Ectodermal cell (in vitro differentiated cells): Measurements from ENCODE around the gene STRN4.

Experiments used
- H3K27ac ChIP-seq: 2 replicates; pipeline ENCODE4 v1.7.0; 2013; ENCODE audit warnings: mild to moderate bottlenecking, low read depth, low read length; ENCODE audit not compliant: insufficient read depth, poor library complexity, severe bottlenecking
- H3K27me3 ChIP-seq: 2 replicates; pipeline ENCODE4 v1.7.0; 2013; ENCODE audit warnings: mild to moderate bottlenecking, low read length; ENCODE audit not compliant: insufficient read depth, control insufficient read depth, poor library complexity, severe bottlenecking
- H3K36me3 ChIP-seq: one replicate; pipeline ENCODE4 v1.7.0; 2013; ENCODE audit warnings: low read length; ENCODE audit not compliant: control insufficient read depth, insufficient read depth
- H3K4me1 ChIP-seq: one replicate; pipeline ENCODE4 v1.7.0; 2013; ENCODE audit warnings: low read length; ENCODE audit not compliant: control insufficient read depth, insufficient read depth
- H3K4me3 ChIP-seq: 2 replicates; pipeline ENCODE4 v1.7.0; 2013; ENCODE audit warnings: low read depth, low read length, control low read depth; ENCODE audit not compliant: insufficient read depth
- H3K9me3 ChIP-seq: 2 replicates; pipeline ENCODE4 v1.7.0; 2013; ENCODE audit warnings: mild to moderate bottlenecking, low read length, moderate library complexity; ENCODE audit not compliant: control insufficient read depth
- WGBS, 2 experiments: methylation state at CpG; one replicate each; pipeline ENCODE4 v1.1.7; 2013; ENCODE audit warnings: missing lambda C conversion rate in 2 of 2; 5-methylcytosine and 5-hydroxymethylcytosine counted together

The STRN4 gene

GRCh38 chr19:46693760-46694159 lies 52.5 kb downstream of the STRN4 start:
- H3K36me3 ChIP-seq, result peaks cover 52% of the 10 kb centered on the region
- H3K27ac ChIP-seq, result no peak overlapping the region
- WGBS, 2 experiments, result 97% methylated on average over 22 of the region's 22 CpGs
- H3K9me3 ChIP-seq, result no peaks in the 10 kb centered on the region
- peaks cover 5% of the 10 kb centered on the region for H3K4me1 ChIP-seq
- no peak overlapping the region for H3K4me3 ChIP-seq
- H3K27me3 ChIP-seq, result no peaks in the 10 kb centered on the region

DNA sequence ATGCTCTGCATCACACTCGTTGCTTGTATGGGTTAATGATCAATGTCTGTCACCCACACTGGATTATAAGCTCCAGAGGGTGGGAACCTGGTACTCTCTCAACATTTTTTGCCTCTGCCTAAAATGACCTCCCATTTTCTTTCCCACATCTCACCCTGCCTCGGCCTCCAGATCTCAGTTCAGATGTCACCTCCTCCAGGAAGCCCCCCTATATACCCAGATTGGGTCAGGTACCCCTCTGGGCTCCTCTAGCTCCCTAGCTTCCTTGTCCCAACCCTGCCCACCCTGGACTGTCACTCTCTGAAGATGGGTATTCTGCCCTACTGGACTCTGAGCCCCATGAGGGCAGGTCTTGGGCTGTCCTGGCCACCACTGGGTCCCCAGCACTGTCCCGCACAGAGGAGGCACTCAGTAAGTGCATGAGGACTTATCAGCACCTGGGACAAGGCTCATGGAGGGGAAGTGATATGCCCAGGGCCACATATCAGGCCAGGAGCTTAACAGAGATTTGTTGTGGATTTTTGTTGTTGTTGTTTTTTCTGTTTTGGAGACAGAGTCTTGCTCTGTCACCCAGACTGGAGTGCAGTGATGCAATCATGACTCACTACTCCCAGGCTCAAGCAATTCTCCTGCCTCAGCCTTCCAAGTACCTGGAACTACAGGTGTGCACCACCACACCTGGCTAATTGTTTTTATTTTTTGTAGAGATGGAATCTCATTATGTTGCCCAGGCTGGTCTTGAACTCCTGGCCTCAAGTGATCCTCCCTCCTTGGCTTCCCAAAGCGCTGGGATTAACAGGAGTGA lies 53.1 kb downstream of the STRN4 start:
- H3K36me3 ChIP-seq, result peaks cover 52% of the 10 kb centered on the region
- 96 to 97% methylated on average over 4 of the region's 4 CpGs for WGBS, 2 experiments

GRCh38 chr19:46691948-46692347 lies 54.3 kb downstream of the STRN4 start:
- no peak overlapping the region for H3K27ac ChIP-seq
- 99 to 100% methylated on average over 2 of the region's 2 CpGs for WGBS, 2 experiments
- peaks cover 2% of the 10 kb centered on the region for H3K4me1 ChIP-seq
- H3K9me3 ChIP-seq, result no peaks in the 10 kb centered on the region
- H3K27me3 ChIP-seq, result no peaks in the 10 kb centered on the region
- no peak overlapping the region for H3K4me3 ChIP-seq
- H3K36me3 ChIP-seq, result peaks cover 62% of the 10 kb centered on the region

More for the DNA sequence above, 53.1 kb downstream of the STRN4 start:
- Histone ChIP-seq H3K27ac (no peak overlapping the region), H3K9me3 (no peaks in the 10 kb centered on the region), H3K4me3 (no peak overlapping the region), H3K27me3 (no peaks in the 10 kb centered on the region), H3K4me1 (peaks cover 5% of the 10 kb centered on the region)

GRCh38 chr19:46691104-46691503 lies 55.1 kb downstream of the STRN4 start:
- Histone ChIP-seq H3K27ac (no peak overlapping the region), H3K9me3 (no peaks in the 10 kb centered on the region), H3K4me1 (no peaks in the 10 kb centered on the region), H3K27me3 (no peaks in the 10 kb centered on the region), H3K36me3 (peaks cover 63% of the 10 kb centered on the region), H3K4me3 (no peak overlapping the region)
- 47% methylated on average over 2 of the region's 2 CpGs for WGBS, 2 experiments

DNA sequence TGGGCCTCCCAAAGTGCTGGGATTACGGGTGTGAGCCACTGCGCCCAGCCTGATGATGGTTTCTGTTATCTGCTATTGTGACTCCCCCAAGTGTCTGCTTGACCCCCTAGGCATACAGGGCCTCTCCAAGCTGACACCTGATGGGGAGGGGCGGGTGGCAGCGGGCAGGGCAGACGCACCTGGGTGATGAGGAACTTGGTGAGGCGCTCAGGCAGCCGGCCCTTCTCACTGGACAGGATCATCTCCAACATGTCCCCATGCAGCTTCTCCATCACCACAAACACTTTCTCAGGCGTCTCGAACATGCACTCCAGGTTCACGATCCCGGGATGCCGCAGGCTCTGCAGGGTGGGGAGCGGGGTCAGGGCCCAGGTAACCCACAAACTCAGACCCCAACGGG lies 56.9 kb downstream of the STRN4 start:
- no peaks in the 10 kb centered on the region for H3K27me3 ChIP-seq
- H3K4me3 ChIP-seq, result no peak overlapping the region
- H3K36me3 ChIP-seq, result peaks cover 71% of the 10 kb centered on the region
- no peaks in the 10 kb centered on the region for H3K9me3 ChIP-seq
- no peaks in the 10 kb centered on the region for H3K4me1 ChIP-seq
- no peak overlapping the region for H3K27ac ChIP-seq
- 93 to 96% methylated on average over 14 of the region's 14 CpGs for WGBS, 2 experiments

- Histone ChIP-seq H3K4me1 (no peaks in the 10 kb centered on the region), H3K4me3 (no peak overlapping the region), H3K36me3 (peaks cover 57% of the 10 kb centered on the region), H3K27me3 (no peaks in the 10 kb centered on the region), H3K27ac (no peak overlapping the region), H3K9me3 (no peaks in the 10 kb centered on the region)
- WGBS, 2 experiments, result 94 to 96% methylated on average over 6 of the region's 6 CpGs
Observed at GRCh38 chr19:46687438-46688145, 58.7 kb downstream of the STRN4 start.

DNA sequence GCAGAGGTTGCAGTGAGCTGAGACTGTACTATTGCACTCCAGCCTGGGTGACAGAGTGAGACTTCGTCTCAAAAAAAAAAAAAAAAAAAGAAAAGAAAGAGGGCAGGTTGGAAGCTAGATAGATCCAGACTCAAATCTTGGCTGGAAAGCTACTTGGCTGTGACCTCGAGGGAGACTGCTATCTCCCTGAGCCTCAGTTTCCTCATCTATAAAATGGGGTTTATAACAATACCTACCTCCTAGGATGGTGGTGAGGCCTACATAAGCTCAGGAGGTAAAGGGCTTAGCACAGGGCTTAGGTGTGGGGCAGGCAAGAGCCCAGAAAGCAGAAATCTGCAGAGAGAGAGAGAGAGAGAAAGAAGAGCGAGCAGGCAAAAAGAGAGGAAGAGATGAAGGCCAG lies 61.1 kb downstream of the STRN4 start:
- Histone ChIP-seq H3K36me3 (peaks cover 37% of the 10 kb centered on the region), H3K9me3 (no peaks in the 10 kb centered on the region), H3K27me3 (no peaks in the 10 kb centered on the region), H3K4me1 (no peaks in the 10 kb centered on the region), H3K27ac (no peak overlapping the region), H3K4me3 (no peak overlapping the region)
- WGBS, 2 experiments, result 85 to 98% methylated on average over 3 of the region's 3 CpGs

- H3K27me3 ChIP-seq, result no peaks in the 10 kb centered on the region
- peaks cover 24% of the 10 kb centered on the region for H3K36me3 ChIP-seq
- WGBS, 2 experiments, result 85 to 86% methylated on average over 26 of the region's 26 CpGs
Observed at GRCh38 chr19:46678110-46678732, 68.0 kb downstream of the STRN4 start.

DNA sequence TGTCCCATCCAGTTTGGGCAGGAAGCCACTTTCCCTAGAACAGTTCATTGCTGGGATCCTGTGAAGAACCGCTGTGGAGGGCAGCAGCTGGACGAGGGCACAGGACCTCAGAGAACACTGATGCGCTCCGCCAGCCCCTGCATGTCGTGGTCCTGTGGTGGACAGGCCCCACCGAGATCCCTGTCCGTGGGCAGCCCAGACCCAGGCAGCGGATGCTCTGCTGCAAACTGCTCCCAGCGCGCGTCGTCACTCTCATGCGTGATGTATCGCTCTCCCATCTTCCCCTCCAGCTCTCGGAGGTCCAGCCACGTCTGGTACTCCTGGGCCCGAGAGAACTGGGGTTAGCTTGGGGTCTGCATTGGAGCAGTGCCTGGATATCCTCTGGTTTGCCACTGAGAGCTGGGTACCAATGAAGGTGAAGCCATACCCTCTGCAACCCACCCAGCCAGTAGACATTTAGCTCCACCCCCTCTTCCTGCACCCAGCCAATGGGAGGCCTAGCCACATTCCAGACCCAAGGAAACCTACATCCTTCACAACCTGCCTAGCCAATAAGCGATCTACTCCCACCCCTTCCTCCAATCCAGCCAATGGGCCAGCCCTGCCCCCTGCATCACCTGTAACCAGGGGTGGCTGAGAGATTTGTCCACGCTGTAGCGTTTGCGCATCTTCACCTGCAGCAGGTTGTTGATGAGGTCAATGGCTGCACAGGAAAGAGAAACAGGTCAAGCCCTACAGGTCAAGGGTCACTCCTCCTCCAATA lies 71.7 kb downstream of the STRN4 start:
- WGBS, 2 experiments, result 96 to 97% methylated on average over 21 of the region's 21 CpGs
- Histone ChIP-seq H3K4me1 (no peaks in the 10 kb centered on the region), H3K4me3 (no peak overlapping the region), H3K27me3 (no peaks in the 10 kb centered on the region), H3K9me3 (no peaks in the 10 kb centered on the region), H3K36me3 (peaks cover 16% of the 10 kb centered on the region), H3K27ac (no peak overlapping the region)

More at GRCh38 chr19:46678110-46678732, 68.0 kb downstream of the STRN4 start:
- H3K4me3 ChIP-seq, result no peak overlapping the region
- H3K27ac ChIP-seq, result no peak overlapping the region
- no peaks in the 10 kb centered on the region for H3K9me3 ChIP-seq
- no peaks in the 10 kb centered on the region for H3K4me1 ChIP-seq
